GM18502 (cell line): ENCODE data around the gene PIK3C2G.

Source experiments
- ATAC-seq: cut with Tn5 transposase; IDR thresholded peaks from one replicate; pipeline ENCODE4 v1.9.1; 2021; ENCODE audit warnings: mild to moderate bottlenecking; ENCODE audit not compliant: unreplicated experiment, poor library complexity

PIK3C2G gene

DNA sequence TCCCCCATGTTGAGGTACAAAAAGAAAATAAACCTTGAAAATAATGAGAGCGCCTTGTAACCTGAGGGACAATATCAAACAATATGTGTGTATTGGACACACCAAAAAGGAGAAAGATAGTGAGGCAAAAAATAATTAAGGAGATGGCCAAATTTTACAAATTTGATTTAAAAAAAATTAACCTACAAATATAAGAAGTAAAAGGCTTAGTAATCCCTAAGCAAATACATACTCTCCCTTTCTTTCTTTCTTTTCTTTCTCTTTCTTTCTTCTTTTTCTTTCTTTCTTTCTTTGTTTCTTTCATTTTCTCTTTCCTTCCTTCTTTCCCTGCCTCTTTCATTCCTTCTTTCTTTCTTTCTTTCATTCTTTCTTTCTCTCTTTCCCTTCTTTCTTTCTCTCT lies 133.4 kb downstream of the PIK3C2G start:
- ATAC-seq, result no peak

DNA sequence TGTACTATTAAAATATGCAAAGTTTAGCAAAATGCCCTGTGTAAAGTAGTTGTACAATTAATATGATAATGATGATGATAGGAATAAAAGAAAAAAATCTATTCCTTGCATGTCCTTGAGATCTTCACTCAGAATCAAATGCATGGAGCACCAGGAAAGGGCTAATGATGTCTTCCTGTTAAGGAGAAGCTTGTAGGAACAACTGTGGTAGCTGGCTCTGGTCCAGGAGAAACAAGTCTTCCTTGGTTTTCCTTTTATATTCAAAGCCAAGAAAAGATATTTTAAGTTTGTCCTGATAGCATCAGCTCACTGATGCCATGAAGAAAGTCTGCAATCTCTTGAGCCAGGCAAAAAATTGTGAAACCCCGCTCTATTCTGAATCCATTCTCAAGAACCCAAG lies 138.9 kb downstream of the PIK3C2G start:
- no peak for ATAC-seq

DNA sequence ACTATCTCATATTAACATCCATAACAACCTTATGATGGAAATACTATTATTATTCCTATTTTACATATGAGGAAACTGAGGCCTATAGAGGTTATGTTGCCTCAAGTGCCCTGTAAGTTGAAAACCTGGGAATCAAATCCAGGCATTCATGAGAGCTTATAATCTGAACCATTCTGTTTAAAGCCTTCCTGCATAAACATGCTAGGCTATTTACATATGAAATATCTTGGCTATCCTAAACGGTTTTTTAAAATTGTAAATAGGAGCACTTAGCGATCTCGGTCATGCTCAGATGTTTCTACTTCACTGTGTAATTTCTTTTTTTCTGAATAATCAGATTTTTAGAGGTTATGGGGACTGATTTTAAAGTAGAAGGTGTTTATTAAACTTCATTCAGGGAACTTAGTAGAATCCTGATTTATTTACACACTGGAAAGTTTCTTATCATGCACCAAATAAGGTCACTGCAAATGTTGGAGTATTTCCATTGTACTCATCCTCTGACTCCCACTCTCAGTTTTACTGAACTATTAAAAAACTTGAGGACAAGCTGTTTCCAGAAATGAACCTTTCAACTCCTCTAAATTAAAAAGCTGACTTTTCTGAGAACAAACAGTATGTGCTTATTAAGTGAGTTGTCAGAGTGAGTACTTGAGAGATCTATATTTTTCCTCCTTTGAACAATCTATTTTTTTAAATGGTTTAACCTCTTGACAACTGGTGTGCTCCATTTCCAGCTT lies 141.7 kb downstream of the PIK3C2G start:
- ATAC-seq, result no peak

DNA sequence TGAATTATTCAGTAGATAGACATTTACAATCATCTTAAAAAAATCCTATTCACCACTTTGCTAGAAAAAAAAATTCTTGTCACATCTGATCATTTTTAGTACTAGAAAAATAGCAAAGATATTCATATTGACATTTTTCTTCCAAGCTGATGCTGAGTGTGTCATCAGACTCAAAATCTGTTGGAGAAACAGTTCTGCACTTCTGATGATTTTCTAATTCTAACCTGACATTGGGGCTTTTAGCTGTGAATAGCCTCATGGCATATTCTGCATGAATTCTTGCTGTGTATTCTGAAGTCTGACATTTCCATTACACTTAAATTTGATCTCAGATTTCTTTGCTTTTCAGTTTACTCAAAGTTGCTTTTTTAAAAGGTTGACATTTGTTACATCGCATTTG lies 150.1 kb downstream of the PIK3C2G start:
- ATAC-seq, result no peak

- ATAC-seq, result no peak
Observed at GRCh38 chr12:18414671-18415070, 153.4 kb downstream of the PIK3C2G start.

- ATAC-seq, result no peak
Observed at GRCh38 chr12:18415227-18415626, 153.9 kb downstream of the PIK3C2G start.

GRCh38 chr12:18416412-18416811 lies 155.1 kb downstream of the PIK3C2G start:
- ATAC-seq, result no peak

DNA sequence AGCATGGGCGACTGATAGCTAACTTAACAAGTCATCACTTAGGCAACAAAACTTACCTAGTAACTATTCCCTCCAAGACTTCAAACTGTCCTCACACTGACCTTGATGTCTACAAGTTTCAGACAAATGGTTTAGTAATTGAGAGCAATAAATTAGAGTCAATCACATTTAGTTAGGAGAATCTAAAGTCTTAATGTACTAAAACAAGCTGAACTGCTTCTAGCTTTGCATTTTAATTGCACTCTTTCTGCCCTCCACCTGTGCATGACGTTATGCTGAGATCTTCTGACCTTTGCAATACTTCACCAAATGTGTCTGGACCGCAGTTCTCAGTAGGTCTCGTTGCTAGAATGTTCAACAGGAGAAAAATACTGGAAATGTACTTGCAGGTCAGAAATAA lies 158.0 kb downstream of the PIK3C2G start:
- no peak for ATAC-seq

DNA sequence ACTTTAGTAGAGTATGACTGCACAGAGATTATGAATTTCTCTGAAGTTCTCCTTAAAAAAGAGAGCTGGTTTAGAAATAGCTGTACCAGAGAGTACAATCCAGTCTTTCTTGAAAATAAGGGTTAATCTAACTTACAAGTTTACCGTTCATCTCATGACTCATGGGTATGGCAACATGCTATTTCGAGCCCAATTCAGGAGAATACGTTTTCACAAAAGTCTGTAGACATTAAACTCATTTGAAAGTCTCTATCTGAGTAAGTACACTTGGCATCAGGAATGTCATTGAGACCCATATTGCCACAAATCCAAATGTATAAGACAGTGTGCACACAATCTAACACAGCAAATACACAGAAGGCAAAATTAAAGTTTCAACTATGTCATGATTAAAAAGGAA lies 160.5 kb downstream of the PIK3C2G start:
- no peak for ATAC-seq

- ATAC-seq, result no peak
Observed at GRCh38 chr12:18422871-18423270, 161.6 kb downstream of the PIK3C2G start.

DNA sequence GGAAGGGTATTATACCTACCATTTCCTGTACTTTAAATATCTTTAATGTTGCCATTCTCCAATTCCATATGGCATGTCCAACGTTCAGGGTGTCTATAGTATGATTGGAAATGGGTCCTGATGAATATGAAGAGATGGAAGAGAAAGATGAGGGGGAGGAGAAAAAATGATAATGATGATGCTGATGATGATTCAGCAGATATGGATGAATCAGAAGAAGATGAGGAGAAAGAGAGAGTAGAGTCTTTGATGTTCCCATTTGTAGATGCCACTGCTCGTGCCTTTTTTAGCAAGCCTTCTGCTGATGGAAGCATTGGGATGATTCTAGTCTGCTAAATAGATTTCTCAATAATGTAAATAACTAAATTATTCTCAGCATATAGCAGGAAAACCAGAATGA lies 163.5 kb downstream of the PIK3C2G start:
- no peak for ATAC-seq

DNA sequence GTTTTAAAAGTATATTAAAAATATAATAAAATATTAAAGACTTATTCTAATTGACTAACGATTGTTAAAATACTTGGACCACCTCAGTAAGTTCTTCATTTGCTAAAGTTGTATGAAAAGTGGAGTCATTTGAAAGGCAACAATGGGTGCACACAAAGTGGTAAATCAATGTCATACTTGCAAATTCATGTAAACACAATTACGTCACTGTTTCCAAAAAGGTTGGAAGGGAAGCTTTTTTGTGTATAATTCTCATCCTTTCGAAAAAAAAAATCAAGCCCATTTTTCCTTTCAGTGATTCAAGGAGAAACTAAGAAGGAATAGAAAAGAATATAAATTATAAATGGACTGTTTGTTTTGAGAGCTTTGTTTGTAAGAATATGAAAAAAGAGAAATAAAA lies 166.2 kb downstream of the PIK3C2G start:
- no peak for ATAC-seq

- no peak for ATAC-seq
Observed at GRCh38 chr12:18428416-18428815, 167.1 kb downstream of the PIK3C2G start.

DNA sequence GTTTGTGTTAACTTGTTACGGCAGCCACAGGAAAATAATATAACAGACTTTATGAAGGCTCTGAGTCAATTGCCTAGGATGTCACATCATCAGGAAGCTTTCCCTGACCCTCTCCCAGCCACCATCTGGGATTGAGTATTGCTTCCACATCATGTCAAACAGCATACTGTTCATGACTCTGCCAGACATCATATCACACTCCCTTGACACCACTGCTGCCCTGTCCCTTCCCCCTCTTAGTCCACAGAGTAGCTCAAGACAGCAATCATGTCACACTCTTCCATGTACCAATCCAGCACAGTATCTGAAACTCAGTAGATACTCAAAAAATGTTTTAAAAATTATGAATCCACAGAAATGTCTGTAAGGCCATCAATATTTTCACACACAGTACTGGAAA lies 168.0 kb downstream of the PIK3C2G start:
- no peak for ATAC-seq

GRCh38 chr12:18430425-18431048 lies 169.2 kb downstream of the PIK3C2G start:
- ATAC-seq, result peak; percentile 84

DNA sequence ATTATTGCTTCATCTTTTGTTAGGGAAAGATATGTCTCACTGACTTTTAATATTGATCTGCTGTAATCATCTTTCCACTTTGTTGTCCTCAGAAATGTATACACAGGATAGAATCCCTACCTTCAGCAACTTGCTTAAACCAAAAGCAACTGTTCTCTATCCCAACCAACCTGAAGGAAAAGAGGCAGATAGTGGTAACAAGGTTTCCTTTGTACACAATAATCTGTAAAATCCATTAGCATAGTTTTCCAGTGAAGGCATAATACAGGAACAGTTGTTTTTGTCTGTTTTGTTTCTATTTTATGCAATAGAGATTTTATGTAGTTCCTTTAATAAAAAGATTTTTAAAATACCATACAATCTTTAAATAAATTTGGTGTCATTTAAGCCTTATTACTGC lies 170.5 kb downstream of the PIK3C2G start:
- no peak for ATAC-seq

DNA sequence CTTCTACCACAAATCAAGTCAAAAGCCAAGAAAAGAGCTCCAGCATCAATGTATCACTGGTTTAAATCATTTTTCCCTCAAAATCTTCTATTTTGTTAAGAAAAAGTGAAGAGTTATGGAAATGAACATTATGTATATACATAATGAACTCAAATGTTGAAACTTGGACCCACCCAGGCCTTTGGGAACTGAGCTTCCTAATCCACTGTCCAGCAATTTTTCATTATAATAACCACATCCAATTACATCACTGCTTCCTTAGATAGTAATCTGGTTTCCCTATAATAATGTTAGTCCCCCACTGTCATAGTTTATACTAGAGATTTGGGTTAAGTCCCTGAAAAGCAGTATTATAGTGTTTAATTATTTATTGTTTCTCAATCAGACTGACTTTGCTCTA lies 170.9 kb downstream of the PIK3C2G start:
- no peak for ATAC-seq

GRCh38 chr12:18436170-18436569 lies 174.9 kb downstream of the PIK3C2G start:
- no peak for ATAC-seq

DNA sequence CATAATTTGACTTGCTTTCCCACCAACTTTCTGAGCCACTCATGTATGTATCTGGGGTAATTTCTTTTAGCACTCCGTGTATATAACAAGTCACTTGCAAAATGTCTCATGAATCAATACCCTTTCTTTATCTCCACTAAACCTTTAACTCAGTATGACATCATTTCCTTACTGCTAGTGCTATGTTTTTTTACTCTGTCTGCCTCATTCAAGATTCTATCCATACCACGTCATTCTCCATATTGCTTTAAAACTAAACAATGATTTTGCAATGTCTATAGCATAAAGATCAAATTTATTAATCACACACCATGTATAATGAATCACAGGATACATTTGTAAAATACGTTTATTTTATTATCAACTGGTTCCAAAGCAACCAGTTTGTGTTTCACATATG lies 178.2 kb downstream of the PIK3C2G start:
- ATAC-seq, result no peak

DNA sequence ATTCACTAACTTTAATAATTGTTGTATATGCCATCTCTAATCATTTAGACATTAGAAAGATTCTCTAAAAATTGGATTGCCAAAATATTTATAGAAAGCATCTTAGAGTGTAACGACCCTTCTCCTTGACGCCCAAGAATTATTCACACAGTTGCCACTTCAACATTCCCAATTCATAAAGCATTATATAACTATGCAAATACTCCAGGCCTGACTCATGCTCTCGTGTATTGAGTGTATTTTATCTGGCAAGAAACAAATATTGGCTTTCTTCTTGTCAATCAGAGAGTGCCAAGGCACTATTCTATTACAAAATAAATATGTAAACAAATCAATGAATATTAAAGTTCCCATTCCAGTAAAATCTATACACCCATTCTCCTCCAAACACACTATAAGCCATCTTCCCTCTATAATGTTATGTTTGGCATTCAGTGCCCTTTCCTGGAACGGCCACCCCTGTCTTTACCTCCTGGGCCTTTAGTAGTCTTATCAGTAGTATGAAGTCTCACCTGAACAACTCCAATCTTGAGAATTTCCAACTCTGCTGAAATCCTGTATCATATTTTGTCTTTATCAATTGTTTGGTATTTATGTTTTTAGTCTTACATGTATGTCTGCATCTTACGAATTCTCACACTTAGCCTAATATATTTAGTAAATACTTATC lies 182.6 kb downstream of the PIK3C2G start:
- ATAC-seq, result no peak

DNA sequence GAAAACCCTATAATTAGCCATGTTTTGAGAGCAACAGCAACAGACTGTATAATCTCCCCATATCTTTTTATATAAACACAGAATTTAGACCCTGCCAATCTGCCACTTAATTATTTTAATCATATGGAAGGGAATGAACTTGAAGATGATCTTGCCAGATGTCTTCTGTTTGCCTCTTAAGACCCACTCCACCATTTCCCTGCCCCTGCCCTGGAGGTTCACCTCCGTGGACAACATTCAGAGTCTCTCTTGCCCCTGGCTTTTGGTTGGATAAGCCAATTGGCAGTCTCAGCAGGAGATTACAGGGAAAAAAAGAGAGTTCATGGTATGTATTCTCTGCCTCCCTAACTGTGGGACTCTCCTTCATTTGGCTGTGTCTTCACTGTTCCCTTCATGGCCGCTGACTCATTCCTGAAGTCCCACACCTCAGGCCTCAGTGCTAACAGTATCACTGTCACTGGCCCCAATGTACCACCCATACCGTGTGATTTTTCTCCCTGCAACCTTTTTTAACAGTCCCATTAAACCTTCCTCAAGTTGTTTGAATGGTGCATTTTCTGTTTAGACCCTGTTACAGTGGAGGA lies 184.8 kb downstream of the PIK3C2G start:
- ATAC-seq, result peak; percentile 64
